GM19043 (cell line): ENCODE results near the gene SULT1E1.

ENCODE experiments used
- ATAC-seq: cut with Tn5 transposase; IDR thresholded peaks from one replicate; pipeline ENCODE4 v1.9.1; 2021; ENCODE audit warnings: low read depth; ENCODE audit not compliant: unreplicated experiment

Gene SULT1E1

GRCh38 chr4:69811166-69811565 lies 48.8 kb downstream of the SULT1E1 start:
- no peak for ATAC-seq

DNA sequence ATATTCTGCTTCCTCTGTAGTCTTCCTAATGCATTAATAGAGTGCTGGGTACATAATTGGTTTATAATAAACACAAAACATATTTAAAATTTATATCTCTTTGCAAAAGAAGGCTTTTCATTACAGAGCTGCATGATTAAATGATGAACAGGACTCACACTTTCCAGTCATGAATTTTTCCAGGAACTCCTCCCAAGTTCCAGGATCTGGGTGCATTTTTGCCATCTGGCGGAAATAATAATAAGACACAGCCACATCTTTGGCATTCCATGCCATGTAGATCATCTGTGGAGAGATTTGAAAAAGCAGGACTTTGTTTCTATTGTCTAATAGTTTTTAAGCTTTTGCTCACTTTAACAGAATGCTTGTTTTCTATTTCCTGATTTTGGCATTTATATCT lies 59.3 kb downstream of the SULT1E1 start:
- no peak for ATAC-seq

DNA sequence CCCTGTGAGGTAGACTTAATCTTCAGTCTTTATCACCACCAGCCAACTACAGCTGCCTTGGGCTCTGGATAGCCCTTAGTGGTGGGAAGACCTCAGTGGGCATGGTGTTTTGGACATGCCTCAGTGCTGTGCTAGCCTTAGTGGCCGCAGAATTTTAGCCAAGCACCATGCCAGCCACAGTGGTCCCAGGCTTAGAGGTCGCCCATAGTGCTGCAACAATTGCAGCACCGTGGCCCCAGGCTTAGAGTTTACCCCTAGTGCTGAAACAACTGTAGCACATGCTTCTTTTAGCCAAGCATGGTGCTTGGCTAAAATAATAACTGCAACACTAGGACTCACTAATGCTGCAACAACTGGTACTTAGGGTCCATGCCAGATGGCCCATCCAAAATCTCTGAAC lies 60.6 kb downstream of the SULT1E1 start:
- no peak for ATAC-seq

DNA sequence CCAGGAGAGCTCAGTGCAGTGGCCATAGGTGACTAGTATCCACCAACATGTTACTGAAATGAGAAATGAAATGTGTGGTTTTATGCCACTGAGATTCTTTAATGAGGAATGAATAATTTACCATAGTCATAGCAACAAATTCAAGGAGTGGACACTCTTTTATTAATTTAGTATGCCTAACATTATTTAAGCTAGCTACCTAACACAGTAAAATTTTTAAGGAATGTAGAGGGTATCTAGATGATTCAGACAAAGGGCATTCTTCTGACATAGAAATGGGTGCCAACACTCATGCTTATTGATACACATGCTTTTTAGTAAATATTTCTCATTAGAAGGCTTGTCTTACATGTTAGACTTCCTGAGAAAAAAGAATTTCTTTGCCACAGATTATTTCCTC lies 66.2 kb downstream of the SULT1E1 start:
- no peak for ATAC-seq
